Esophagus muscularis mucosa (tissue), 4 donors: ENCODE data around the gene TIMM21. TPM values are rescaled to one million over a fixed set of nuclear protein-coding genes. Genes with fewer than 3 reads are reported as not detected.

Experiments
- DNase-seq: peaks from one replicate; pipeline ENCODE4 v3.0.0-alpha.2; 2017; ENCODE audit errors: extremely low spot score
- H3K27ac ChIP-seq, 4 donors: fragments of 200-600 bp; sonication (generic); replicated peaks in 1 of 4; 1 replicate in 3 of 4; 2 replicates in 1 of 4; pipeline ENCODE4 v1.5.1; 2016 to 2019; ENCODE audit warnings: mild to moderate bottlenecking in 1 of 4
- H3K27me3 ChIP-seq, 4 donors: fragments of 200-600 bp; sonication (generic); one replicate each; pipeline versions ENCODE4 v1.5.1 to v1.6.0; 2016 to 2019
- H3K36me3 ChIP-seq, 4 donors: fragments of 200-600 bp; sonication (generic); one replicate each; pipeline ENCODE4 v1.5.1; 2016 to 2019
- H3K4me1 ChIP-seq, 4 donors: fragments of 200-600 bp; sonication (generic); one replicate each; pipeline ENCODE4 v1.5.1; 2016 to 2019
- H3K4me3 ChIP-seq, 4 donors: fragments of 200-600 bp; sonication (generic); 1 replicate in 2 of 4; 2 replicates in 2 of 4; pipeline ENCODE4 v1.5.1; 2016 to 2019; ENCODE audit warnings: mild to moderate bottlenecking in 4 of 4, moderate library complexity in 1 of 4
- H3K9me3 ChIP-seq, 4 donors: fragments of 200-600 bp; sonication (generic); 1 replicate in 3 of 4; 2 replicates in 1 of 4; pipeline ENCODE4 v1.5.1; 2016 to 2019
- EP300 ChIP-seq: sonication (generic); formaldehyde crosslinking; IDR thresholded peaks from one replicate; pipeline ENCODE4 v1.6.1; 2017; ENCODE audit warnings: antibody characterized with exemption
- POLR2A ChIP-seq: fragments of 450-650 bp; IDR thresholded peaks from one replicate; pipeline ENCODE4 v1.6.1; 2017; ENCODE audit warnings: antibody characterized with exemption, moderate library complexity, mild to moderate bottlenecking, low read depth
- POLR2AphosphoS5 ChIP-seq, 2 donors: sonication (generic); formaldehyde crosslinking; IDR thresholded peaks; one replicate each; pipeline ENCODE4 v1.6.1; 2017; ENCODE audit warnings: antibody characterized with exemption in 2 of 2
- WGBS: methylation state at CpG from one replicate; pipeline ENCODE4 v1.1.5; 2018; 5-methylcytosine and 5-hydroxymethylcytosine counted together
- intact Hi-C: fragments of 100-400 bp; cut with DNase I; formaldehyde crosslinking; loops from one replicate; pipeline ENCODE4 v1.15.1; 2023
- total RNA-seq, 4 donors: library from RNA; depleted of rRNA; stranded (reverse); fragments of >200 nt; gene quantifications; one replicate each; pipeline versions ENCODE4 v1.1.0 to v1.2.1, GENCODE V29; 2016
- TF ChIP-seq, protein P1 (sequence below), 3 experiments: fragments of 200-600 bp in 2 of 3; fragments of 450-650 bp in 1 of 3; sonication (generic) in 2 of 3; IDR thresholded peaks; one replicate each; pipeline ENCODE4 v1.5.1; 2017 to 2019; ENCODE audit warnings: antibody characterized with exemption in 3 of 3, mild to moderate bottlenecking in 2 of 3, moderate library complexity in 1 of 3

Gene TIMM21
- total RNA-seq, 4 donors from 2014 or later, result 39.7 to 55.6 (median 46.7) TPM

DNA sequence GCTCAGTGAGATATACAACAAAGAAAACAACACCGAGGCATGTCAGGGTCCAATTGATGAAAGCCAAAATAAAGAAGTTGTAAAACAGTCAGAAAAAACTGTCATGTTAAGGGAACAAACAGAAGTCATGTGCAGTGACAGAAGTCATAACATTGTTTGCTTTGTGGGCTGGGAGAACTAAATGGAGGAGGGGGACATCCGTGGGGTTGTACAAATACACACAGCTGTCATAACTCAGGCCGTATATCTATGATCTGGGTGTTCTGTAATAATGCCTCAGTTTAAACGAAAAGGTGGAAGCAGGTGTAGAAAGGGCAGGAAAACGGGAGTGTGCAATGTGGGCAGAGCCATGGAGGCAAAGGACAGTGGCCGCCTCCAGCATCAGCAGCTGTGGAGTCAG, 27.3 kb downstream of the TIMM21 start:
- Histone ChIP-seq H3K4me1 (no peaks in the 10 kb centered on the region), H3K27ac (no peak overlapping the region), H3K36me3 (no peaks in the 10 kb centered on the region), H3K4me3 (no peak overlapping the region), H3K27me3 (peaks cover 0 to 24% (median 0%) of the 10 kb centered on the region in 4 donors), H3K9me3 (no peaks in the 10 kb centered on the region)
- intact Hi-C loops, result no loop called here
- no peak for DNase-seq
- 61% methylated on average over 6 of the region's 6 CpGs for WGBS
- TF ChIP-seq, protein P1, sequence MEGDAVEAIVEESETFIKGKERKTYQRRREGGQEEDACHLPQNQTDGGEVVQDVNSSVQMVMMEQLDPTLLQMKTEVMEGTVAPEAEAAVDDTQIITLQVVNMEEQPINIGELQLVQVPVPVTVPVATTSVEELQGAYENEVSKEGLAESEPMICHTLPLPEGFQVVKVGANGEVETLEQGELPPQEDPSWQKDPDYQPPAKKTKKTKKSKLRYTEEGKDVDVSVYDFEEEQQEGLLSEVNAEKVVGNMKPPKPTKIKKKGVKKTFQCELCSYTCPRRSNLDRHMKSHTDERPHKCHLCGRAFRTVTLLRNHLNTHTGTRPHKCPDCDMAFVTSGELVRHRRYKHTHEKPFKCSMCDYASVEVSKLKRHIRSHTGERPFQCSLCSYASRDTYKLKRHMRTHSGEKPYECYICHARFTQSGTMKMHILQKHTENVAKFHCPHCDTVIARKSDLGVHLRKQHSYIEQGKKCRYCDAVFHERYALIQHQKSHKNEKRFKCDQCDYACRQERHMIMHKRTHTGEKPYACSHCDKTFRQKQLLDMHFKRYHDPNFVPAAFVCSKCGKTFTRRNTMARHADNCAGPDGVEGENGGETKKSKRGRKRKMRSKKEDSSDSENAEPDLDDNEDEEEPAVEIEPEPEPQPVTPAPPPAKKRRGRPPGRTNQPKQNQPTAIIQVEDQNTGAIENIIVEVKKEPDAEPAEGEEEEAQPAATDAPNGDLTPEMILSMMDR (IDR thresholded peaks at IDR 0.05), result no peak
- no peak for TF ChIP-seq POLR2AphosphoS5 (IDR thresholded peaks at IDR 0.05)
- no peak for TF ChIP-seq EP300
- TF ChIP-seq POLR2A, result no peak

DNA sequence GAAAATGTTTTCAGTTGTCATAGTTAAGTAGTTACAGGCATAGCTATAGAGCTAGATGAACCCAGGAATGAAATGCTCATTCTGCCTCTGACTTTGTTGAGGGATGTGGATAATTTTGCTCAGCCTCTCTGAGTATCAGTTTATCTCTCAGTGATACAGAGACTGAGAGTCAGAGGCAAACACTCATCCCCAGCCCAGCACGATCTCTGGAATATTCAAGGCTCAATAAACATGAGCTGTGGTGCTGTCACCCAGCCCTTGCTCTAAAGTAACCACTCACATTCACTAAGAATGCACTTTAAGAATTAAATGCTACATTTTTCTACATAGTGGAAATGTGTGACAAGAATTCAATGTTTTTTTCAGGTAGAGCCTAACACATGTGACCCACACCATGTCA, 30.6 kb downstream of the TIMM21 start:
- WGBS, result 44% methylated on average over 1 of the region's 1 CpG
- Histone ChIP-seq H3K4me1 (no peaks in the 10 kb centered on the region), H3K36me3 (no peaks in the 10 kb centered on the region), H3K9me3 (no peaks in the 10 kb centered on the region), H3K27ac (no peak overlapping the region), H3K27me3 (peaks cover 0 to 27% (median 0%) of the 10 kb centered on the region in 4 donors), H3K4me3 (no peak overlapping the region)
- TF ChIP-seq, protein P1 (IDR thresholded peaks at IDR 0.05), result no peak
- TF ChIP-seq POLR2A, result no peak
- TF ChIP-seq POLR2AphosphoS5 (IDR thresholded peaks at IDR 0.05), result no peak
- no peak for TF ChIP-seq EP300
- no peak for DNase-seq
- intact Hi-C loops, result no loop called here

DNA sequence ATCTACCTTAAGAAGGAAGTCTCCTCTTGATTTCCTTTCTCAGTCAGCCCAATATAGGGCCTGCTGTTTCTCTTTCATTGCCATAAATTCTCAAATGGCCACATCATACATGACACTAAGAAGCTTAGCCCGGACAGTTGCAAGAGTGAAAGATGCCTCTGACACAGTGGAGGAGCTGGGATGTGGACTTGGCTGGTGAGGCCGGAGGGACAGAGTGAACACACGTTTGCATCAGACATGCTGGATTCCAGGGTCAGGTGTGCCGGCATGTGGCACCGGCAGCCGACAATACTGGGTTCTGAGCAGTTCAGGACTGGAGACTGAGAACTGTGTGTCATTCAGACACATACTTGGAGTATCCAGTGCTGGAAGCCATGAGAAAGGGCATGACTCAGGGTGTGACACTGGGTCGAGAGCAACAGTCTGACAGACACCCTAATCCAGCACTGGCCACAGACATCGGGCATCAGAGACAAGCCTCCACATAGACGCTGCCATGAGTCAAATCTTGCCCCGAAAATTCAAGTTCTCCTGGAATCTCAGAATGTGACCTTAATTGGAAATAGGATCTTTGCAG, 31.4 kb downstream of the TIMM21 start:
- Histone ChIP-seq H3K4me3 (no peak overlapping the region), H3K27me3 (peaks cover 0 to 28% (median 0%) of the 10 kb centered on the region in 4 donors), H3K9me3 (no peaks in the 10 kb centered on the region), H3K4me1 (no peaks in the 10 kb centered on the region), H3K36me3 (no peaks in the 10 kb centered on the region), H3K27ac (no peak overlapping the region)
- 43% methylated on average over 2 of the region's 10 CpGs for WGBS
- TF ChIP-seq POLR2AphosphoS5 (IDR thresholded peaks at IDR 0.05), result no peak
- no peak for TF ChIP-seq POLR2A
- TF ChIP-seq, protein P1 (IDR thresholded peaks at IDR 0.05), result no peak
- no peak for TF ChIP-seq EP300
- intact Hi-C loops, result no loop called here
- no peak for DNase-seq

DNA sequence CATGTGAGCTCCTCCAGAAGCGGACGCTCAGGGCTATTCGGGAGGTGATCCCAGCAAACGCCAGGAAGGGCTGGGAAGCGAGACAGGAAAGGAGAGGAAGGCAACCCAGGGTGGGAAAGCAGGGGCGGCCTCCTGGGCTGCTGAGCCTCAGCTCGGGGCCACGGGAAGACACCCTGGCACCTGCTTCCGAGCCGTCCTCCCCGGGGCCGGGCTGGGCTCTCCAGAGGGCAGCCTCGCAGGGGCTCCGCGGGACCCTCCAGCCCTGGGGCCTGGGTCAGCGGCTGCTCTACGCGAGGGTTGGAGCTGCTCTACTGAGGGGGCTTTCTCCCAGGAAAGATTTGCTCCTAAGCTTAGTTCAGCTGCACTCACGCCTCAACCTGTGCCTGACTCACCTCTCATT, 34.0 kb downstream of the TIMM21 start:
- Histone ChIP-seq H3K27ac (no peak overlapping the region), H3K27me3 (peaks cover 0 to 18% (median 0%) of the 10 kb centered on the region in 4 donors), H3K36me3 (no peaks in the 10 kb centered on the region), H3K9me3 (no peaks in the 10 kb centered on the region), H3K4me3 (no peak overlapping the region), H3K4me1 (no peaks in the 10 kb centered on the region)
- no peak for DNase-seq
- 85% methylated on average over 5 of the region's 19 CpGs for WGBS
- intact Hi-C loops, result no loop called here
- TF ChIP-seq, protein P1 (IDR thresholded peaks at IDR 0.05), result no peak
- no peak for TF ChIP-seq POLR2AphosphoS5 (IDR thresholded peaks at IDR 0.05)
- TF ChIP-seq EP300, result no peak
- TF ChIP-seq POLR2A, result no peak

DNA sequence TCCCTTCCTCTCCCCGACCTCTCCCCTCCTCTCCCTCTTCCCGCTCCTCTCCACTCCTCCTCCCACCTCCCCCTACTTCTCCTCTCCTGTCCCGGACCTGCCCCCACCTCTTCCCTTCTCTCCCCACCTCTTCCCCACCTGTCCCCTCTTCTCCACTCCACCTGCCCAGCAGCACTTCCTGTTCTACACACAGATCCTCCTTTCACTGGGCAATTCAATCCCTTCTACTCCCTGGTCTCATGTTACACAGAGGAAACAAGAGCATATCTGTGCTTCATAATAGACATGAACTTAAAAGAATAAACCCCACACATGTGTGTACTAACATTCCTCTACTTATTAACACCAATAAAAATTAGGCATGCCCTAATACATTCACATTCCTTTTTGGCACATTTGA, 34.8 kb downstream of the TIMM21 start:
- no peaks in the 10 kb centered on the region for H3K9me3 ChIP-seq
- no peak overlapping the region for H3K27ac ChIP-seq
- TF ChIP-seq POLR2AphosphoS5 (IDR thresholded peaks at IDR 0.05), result no peak
- TF ChIP-seq, protein P1 (IDR thresholded peaks at IDR 0.05), result no peak
- TF ChIP-seq EP300, result no peak
- no peak for TF ChIP-seq POLR2A
- no peak overlapping the region for H3K4me3 ChIP-seq
- no peak for DNase-seq
- intact Hi-C loops, result no loop called here
- H3K36me3 ChIP-seq, result no peaks in the 10 kb centered on the region
- H3K4me1 ChIP-seq, result no peaks in the 10 kb centered on the region
- H3K27me3 ChIP-seq, result peaks cover 0 to 18% (median 0%) of the 10 kb centered on the region in 4 donors
- WGBS, result 30% methylated on average over 3 of the region's 3 CpGs
